GM12801 (cell line): Measurements from ENCODE around the gene STPG3.

Experiments used
- CTCF ChIP-seq: IDR thresholded peaks from one replicate; pipeline ENCODE4 v1.5.1; 2011; ENCODE audit warnings: control low read depth; ENCODE audit not compliant: insufficient read length; ENCODE audit errors: extremely low read depth

The STPG3 gene

GRCh38 chr9:137218754-137219271, 32.3 kb upstream of the STPG3 start:
- no peak for TF ChIP-seq CTCF

GRCh38 chr9:137219757-137220316, 31.2 kb upstream of the STPG3 start:
- no peak for TF ChIP-seq CTCF

- no peak for TF ChIP-seq CTCF
Measured at GRCh38 chr9:137220317-137221094, 30.6 kb upstream of the STPG3 start.

- TF ChIP-seq CTCF = no peak
Measured at GRCh38 chr9:137221095-137221505, 30.0 kb upstream of the STPG3 start.

GRCh38 chr9:137221506-137222111, 29.5 kb upstream of the STPG3 start:
- TF ChIP-seq CTCF = no peak

GRCh38 chr9:137222190-137223077, 28.7 kb upstream of the STPG3 start, which contains the start of gene RNF208:
TSS of gene RNF208 (minus strand) at chr9:137222240. CDS start at chr9:137221212, 1,028 bp downstream.
- TF ChIP-seq CTCF = no peak
